Measurements from ENCODE around the gene ABLIM2. TPM values are rescaled to one million over a fixed set of nuclear protein-coding genes. Genes with fewer than 3 reads are reported as not detected.

ABLIM2 gene
- total and polyA plus RNA-seq, 2 of the 13 experiments (the other 11 are each of a cell fraction or from before 2014, with no cell fraction given), result 0.20 to 0.37 TPM

- 0% methylated on average over 3 of the region's 13 CpGs for WGBS (ENCODE audit: low lambda C conversion rate)
- H3K27me3 ChIP-seq (ENCODE audit: control insufficient read depth in 1 of 2, insufficient read depth in 2 of 2, low read length in 2 of 2), result peaks cover 5 to 76% of the 10 kb centered on the region in 2 experiments
- H2AFZ ChIP-seq (ENCODE audit: low read length), result no peak overlapping the region
- H3K36me3 ChIP-seq (replicated peaks in 1 of 2; ENCODE audit: control insufficient read depth in 1 of 2, insufficient read depth in 2 of 2, low read length in 2 of 2), result no peaks in the 10 kb centered on the region
- FAIRE-seq (no peak), DNase-seq (ENCODE audit: low spot score) (no peak), ATAC-seq (peak; percentile 88)
- peak overlapping the region; percentile 33 for H3K4me2 ChIP-seq (ENCODE audit: low read depth, low read length)
- no peaks in the 10 kb centered on the region for H3K79me2 ChIP-seq (ENCODE audit: insufficient read depth, low read length)
- ChIA-PET CTCF (ENCODE audit: low intra/inter-chr PET ratio, low total read pairs) (no interaction called here), POLR2A (no interaction called here)
- peak overlapping the region in 1 of 3 experiments; percentile 6; a peak in 1 of 6 replicates for H3K4me3 ChIP-seq (replicated peaks in 1 of 3; ENCODE audit: insufficient read depth in 1 of 3, low read depth in 2 of 3, low read length in 3 of 3)
- in situ Hi-C loops (cut with HindIII; ENCODE audit: extremely low pct_ligation_motif_present, low pct_unique_long_range_greater_than_20kb), result no loop called here
- H3K27ac ChIP-seq (ENCODE audit: extremely low read length, insufficient read depth, low read length), result no peak overlapping the region
- H3K4me1 ChIP-seq (ENCODE audit: insufficient read depth, low read length), result peaks cover 9% of the 10 kb centered on the region
- no TSS peak for BruUV-seq (replicated peaks)
- H4K20me1 ChIP-seq (ENCODE audit: insufficient read depth, low read length), result no peaks in the 10 kb centered on the region
- intact Hi-C loops (cut with micrococcal nuclease; ENCODE audit: unreplicated experiment), result no loop called here
- no peak overlapping the region for H3K9ac ChIP-seq (ENCODE audit: insufficient read depth, low read depth, low read length)
- H3K9me3 ChIP-seq (ENCODE audit: low read length), result no peaks in the 10 kb centered on the region
- TF ChIP-seq TFE3 (CRISPR knock-in tag; IDR thresholded peaks at IDR 0.05) (peak; percentile 39; the same call in 1 of the 2 replicates), ZNF768 (CRISPR knock-in tag; IDR thresholded peaks at IDR 0.05) (peak; percentile 82; the same call in 1 of the 2 replicates), ZNF800 (CRISPR knock-in tag; IDR thresholded peaks at IDR 0.05) (no peak), ETV5 (CRISPR knock-in tag; IDR thresholded peaks at IDR 0.05; ENCODE audit: borderline replicate concordance) (0 out of 2 replicates have a peak, but pooled peaks have one; percentile 18), MAX (IDR thresholded peaks at IDR 0.05) (peak; percentile 34; the same call in 1 of the 2 replicates), GABPB1 (CRISPR knock-in tag; IDR thresholded peaks at IDR 0.05) (peak; percentile 21; the same call in 1 of the 2 replicates), ZNF280B (CRISPR knock-in tag; IDR thresholded peaks at IDR 0.05; ENCODE audit: borderline replicate concordance) (no peak), CTCF (CRISPR knock-in tag; IDR thresholded peaks at IDR 0.05) (peak; percentile 67), GPBP1L1 (CRISPR knock-in tag; IDR thresholded peaks at IDR 0.05) (no peak), HNF4A (CRISPR knock-in tag; IDR thresholded peaks at IDR 0.05) (0 out of 2 replicates have a peak, but pooled peaks have one; percentile 6), ISL2 (CRISPR knock-in tag; IDR thresholded peaks at IDR 0.05) (no peak), ZNF574 (CRISPR knock-in tag; IDR thresholded peaks at IDR 0.05) (0 out of 2 replicates have a peak, but pooled peaks have one; percentile 18), BHLHE40 (IDR thresholded peaks at IDR 0.05; ENCODE audit: low read length) (peak; percentile 96)
Measured at GRCh38 chr4:8021796-8022195, 136.8 kb downstream of the ABLIM2 start.

All from HepG2 (cell line).